HG03432 (cell line): ENCODE measurements around the gene CTDSP2.
A peak's percentile ranks its signal among the peaks of the same experiment; 100 is the strongest.
"Not testable (repeated sequence)": the region's sequence is repeated elsewhere in the genome, so short reads cannot be mapped to it uniquely, and the experiment has no call there.

Experiments
- ATAC-seq: cut with Tn5 transposase; IDR thresholded peaks from one replicate; pipeline ENCODE4 v1.9.1; 2021; ENCODE audit warnings: mild to moderate bottlenecking, moderate library complexity; ENCODE audit not compliant: unreplicated experiment

CTDSP2 gene

DNA sequence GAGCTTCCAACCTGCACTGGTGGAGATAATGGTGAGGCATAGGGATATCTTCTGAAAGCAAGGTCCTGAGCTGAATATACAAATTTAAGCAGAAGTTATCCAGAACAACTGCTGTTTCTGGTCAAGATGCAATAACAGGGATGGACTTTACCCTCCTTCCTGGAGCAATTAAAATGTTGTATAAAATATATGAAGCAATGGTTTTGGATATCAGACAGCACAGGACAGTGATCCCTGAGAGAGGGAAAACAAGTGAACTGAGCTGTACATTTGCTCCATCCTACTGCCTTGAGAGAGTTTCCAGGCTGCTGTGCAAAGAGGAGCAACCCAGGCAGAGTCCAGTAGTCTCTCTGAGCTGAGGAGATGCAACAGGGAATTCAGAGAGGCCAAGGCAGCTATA lies 36.0 kb upstream of the CTDSP2 start:
- no peak for ATAC-seq

DNA sequence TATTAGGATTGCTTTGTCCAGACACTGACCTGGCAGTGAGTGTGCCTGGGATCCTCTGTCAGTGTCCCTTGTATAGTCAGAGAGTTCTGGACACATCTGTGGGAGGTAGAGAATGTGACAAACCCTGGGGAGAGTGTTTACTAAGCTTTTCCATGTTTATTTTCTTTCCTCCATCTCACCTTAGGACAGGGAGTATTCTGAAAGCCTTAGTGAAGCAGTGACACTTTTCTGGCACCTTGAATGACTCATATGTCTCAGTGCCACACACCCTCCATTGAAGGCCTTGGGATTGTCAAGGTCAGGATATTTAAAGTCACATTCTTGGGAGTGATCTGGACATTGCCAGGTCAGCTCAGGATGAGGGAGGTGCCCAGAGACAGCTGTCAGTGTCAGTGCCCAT lies 34.9 kb upstream of the CTDSP2 start:
- no peak for ATAC-seq

DNA sequence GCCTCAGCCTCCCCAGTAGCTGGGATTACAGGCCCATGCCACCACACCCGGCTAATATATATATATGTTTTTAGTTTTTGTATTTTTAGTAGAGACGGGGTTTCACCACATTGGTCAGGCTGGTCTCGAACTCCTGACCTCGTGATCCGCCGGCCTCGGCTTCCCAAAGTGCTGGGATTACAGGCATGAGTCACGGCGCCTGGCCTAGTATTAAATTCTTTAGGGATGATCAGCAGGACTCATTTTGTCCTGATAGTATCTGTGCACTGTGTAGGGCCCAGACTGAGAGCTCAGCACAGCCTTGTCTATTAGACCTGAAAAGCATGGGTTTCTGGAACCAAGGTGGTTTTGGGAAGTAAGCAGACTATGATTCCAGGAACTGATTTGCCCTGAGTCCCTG lies 34.5 kb upstream of the CTDSP2 start:
- not testable (repeated sequence) for ATAC-seq

DNA sequence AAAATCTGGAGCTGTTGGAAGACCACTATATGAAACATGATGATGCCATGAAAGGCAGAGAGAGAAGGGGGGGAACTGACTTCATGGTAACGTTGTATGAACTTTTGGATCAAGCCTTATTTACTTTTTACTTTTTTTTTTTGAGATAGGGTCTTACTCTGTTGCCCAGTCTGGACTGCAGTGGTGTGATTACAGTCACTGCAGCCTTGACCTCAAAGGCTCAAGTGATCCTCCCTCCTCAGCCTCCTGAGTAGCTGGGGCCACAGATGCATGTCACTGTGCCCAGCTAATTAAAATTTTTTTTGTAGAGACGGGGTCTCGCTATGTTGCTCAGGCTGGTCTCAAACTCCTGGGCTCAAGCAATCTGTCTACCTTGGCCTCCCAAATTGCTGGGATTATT lies 31.3 kb upstream of the CTDSP2 start:
- no peak for ATAC-seq

DNA sequence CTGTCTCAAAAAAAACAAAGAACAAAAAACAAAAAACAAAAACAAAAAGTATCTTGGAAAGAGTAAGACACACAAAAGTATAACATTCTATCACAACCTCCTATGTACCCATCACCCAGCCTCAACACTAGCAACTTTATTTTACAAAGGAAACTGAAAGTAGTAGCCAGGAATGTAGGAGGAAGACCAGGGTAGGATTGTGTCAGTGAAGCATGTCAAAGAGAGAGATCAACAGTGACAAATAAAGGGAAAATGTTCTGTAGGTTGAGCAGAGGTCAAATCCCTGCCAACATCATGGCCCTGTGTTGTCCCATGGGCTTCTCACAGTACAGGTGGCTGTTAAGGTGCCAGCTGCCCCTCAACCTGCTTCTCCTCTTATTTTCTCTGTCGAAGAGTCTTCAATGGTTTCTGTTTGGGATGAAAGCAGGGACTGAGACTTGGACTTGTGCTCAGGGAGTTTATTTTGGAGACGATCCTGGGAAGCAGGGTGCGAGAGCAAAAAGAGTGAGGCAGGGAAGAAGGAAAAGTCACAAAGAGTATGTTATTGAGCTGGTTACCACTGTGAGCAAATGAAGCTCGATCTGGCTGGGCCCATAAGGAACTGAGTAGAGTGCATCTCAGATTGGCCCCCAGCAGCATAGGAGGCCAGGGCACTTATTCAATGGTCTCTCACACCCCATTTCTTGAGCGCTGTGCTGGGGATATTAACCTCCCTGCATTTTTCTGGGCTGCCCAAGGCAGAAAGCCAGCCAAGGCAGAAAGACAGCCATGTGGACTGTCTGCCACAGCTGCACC lies 29.4 kb upstream of the CTDSP2 start:
- ATAC-seq = no peak

DNA sequence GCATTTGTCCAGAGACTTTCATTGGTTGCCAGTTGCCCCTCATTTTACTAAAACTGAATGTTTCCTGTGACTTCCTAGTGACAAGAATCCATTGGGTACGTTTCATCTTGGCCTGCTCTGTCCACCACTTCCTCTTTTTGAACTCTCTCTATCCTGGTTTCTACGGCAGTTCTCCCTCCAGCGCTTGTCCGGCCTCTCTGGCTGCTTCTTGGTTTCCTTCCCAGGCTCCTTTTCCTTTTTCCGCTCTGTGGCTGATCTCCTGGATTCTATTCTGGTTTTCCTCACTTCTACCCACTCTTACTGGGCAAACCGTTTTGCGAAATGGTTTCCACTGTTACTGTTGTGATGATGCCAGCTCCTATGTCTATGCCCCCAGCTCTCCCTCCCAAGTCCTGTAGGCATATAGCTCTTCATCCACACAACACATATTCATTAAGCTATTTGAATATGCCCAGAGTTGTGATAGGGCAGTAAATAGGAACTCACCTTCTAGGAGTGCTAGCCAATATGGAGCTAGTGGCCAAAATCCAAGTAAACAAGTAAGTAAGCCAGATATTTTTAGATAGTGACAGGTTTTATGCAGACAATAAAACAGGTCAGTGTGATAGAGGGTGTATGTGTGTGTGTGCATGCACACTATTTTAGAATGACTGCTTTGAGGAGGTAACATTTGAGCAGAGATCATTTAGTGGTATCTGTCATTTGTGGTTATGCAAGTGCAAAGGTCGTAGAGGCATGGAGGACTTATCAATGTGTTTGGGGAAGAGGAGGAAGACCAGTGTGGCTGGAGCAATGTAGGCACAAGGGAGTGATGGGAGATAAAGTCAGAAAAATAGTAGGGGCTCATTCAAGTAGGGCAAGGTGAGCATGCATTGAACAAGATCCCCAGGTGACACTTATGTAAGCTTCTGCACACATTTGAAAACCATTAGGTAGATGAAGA lies 27.9 kb upstream of the CTDSP2 start:
- no peak for ATAC-seq

DNA sequence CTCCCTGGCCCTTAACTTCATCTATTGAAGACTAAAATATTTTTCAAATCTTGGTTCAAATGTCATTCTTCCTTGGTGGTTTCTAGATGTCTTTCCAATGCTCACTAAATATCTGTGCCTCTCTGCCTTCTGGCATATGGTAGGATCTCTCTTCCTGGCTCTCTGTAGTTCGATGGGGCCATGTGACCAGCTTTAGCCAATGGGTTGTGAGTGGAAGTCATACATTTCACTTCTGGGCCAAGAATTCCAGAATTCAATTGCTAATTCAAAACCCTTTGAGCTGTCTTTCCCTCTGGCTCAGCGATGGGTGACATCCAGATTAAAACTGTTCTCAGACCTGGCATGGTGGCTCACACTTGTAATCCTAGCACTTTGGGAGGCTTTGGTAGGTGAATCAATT lies 25.8 kb upstream of the CTDSP2 start:
- ATAC-seq = no peak

DNA sequence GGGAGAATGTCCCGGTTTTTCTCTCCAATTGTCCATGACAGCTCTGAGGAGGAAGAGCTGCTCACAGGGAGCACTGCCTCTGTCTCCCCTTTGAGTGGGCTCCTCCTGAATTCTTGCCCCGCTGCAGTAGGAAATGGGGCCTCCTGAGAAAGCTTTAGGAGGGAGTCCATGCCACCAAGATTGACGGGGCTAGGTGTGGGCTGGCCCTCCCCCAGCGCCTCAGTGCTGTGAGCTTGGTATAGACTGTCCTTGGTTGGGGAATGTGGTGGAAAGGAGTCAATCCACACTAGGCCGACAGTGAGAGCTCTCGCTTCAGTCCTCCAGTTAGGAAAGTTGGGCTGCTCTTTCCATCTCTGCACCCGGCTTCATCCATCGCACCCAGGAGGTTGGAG lies 23.4 kb upstream of the CTDSP2 start:
- ATAC-seq = no peak

DNA sequence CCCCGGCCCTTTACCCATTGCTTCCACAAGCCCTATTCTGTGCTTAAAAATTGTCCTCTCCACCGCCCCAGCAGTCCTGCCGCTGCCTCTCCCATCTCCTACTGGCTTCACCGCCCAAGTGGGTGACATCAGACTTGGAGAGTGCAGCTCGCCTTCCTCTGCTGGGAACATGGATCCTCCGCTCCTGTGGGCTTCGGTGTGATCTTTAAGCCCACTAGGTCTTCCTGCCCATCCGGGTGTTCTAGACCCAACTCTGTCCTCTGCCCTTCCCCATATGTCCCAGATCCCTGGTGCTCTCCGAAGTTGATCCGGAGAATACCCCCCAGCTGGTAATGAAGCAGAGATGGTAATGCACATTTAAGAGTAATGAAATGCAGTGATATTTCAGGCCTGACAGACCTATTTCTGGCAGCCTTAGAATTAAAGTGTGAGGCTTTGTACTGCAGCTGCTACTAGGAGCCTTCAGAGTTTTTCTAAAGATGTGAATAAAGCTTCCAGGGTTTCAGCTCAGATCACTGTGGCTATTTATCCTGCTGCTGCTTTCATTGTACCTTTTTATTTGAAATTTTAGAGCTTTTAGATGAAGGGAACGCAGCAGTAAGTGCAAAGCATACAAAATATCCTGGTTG lies 22.9 kb upstream of the CTDSP2 start:
- no peak for ATAC-seq

DNA sequence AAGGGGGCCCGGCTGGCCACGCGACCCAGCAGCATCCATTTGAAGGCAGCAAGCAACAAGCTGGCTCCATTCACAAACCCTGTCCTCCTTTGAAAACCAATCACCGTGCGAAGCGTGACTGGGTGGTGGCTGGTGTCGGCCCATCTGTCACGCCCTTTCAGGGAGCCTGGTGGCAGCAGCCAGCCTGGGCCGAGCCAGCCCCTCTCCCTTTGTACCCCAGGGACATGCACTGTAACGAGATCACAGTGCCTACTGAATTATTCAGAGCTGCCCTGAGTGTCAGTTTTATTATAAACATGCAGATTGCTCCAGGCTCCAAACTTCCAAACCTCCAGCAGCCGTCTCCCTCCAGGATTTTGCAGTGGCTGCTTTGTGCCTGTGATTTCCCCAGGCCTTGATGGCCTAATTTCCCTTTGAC lies 22.3 kb upstream of the CTDSP2 start:
- no peak for ATAC-seq

DNA sequence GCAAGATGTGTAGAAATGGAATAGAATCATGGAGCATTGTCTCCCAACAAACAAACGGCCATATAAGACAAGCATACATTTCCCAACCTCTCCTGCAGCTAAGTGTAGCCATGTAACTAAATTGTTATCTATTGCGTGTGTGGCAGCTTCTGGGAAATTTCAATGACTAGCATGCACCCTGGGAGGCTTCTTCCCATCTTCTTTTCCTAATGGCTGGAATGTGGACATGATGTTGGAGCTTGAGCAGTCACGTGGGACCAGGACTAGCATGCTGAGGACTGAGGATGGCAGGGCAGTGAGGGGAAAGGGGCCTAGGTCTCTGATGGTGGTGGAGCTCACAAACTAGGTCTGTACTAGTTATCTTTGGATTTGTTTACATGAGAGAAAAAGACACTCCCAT lies 21.7 kb upstream of the CTDSP2 start:
- no peak for ATAC-seq

DNA sequence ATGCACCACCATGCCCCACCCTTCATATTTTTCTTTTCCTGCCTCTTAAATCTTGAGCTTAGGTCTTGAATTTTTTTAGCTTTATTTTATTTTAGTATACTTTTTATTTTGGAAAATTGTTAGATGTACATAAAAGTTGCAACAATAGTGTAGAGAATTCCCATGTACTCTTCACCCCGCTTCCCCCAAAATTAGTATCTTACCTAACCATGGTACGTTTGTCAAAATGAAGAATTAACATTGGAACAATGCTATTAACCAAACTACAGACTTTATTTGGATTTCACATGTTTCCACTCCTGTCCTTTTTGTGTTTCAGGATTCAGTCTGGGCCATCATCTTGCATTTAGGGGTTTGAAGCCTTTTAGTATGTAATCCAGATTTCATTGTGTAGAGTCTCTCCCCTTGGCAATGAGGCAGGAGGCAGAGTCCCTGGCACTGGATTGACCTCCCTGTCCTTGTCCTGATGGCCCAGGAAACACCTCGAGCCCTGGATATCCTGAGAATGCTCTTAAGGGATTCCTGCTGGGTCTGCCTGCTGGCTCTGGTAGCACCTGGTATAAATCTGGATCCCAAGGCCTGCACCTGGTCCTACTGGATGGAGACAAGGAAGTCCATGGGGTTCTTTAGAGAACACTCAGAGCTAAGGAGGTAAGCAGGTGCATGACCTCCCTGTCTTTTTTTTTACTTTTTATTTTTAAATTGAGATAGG lies 19.9 kb upstream of the CTDSP2 start:
- no peak for ATAC-seq

DNA sequence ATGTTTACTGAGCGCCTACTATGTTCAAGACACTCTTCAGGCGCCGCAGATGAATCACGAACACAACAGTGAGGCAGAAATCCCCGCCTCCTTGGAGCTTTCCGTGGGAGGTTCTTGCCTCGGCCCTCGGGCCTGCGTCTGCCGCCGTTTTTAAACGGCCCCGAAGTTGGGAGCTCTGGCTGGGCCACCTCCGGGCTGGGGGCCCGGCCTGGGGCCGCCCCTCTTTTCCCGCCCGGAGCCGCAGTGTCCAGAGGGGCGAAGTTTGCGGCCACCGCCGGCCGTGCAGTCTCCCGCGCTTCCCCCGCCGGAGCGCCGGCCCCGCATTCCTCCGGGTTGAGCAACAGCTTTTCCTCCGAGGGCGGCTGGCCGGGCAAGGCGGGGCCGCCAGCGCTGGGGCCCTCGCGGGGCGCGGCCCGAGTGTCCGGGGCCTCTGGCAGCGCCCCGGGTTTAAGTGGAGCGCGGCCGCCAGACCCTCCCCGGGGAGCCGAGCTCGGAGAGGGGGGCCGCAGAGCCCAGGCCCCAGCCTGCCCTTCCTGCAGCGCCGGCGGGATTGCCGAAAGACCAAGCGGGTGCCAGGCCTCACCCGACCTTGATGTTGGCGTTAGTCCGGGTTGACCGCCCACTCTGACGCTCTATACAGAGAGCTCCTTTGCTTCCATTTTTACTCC lies 18.7 kb upstream of the CTDSP2 start:
- ATAC-seq = peak; percentile 79

DNA sequence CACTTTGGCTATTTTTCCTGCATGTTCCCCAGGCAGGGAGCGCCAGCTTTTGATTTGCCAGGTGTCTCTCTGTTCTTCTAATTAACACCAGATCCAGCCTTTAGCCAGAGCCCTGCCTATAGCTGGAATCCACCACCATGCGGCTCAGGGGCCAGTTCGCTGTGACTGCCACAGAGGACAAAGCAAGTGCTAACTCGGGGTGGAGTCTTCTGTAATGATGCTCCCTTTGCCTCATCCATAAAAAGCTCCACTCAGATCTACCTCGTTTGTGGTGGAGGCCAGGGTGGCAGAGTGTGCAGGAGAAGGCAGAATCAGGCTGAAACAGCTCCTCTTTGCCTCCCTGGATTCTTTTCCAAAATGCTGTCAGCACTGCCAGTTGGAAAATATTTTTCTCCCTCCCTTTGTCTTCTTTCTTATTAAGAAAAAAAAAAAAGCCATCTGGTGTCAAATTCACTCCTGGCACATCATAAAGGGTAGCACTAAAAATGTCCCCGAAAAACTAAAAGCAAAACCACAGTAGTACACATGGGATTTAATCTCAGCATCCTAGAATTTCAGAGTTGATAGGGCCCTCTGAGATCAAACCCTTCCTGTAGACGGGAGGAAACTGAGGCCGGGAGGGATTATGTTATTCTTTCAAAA lies 18.0 kb upstream of the CTDSP2 start:
- ATAC-seq = no peak

DNA sequence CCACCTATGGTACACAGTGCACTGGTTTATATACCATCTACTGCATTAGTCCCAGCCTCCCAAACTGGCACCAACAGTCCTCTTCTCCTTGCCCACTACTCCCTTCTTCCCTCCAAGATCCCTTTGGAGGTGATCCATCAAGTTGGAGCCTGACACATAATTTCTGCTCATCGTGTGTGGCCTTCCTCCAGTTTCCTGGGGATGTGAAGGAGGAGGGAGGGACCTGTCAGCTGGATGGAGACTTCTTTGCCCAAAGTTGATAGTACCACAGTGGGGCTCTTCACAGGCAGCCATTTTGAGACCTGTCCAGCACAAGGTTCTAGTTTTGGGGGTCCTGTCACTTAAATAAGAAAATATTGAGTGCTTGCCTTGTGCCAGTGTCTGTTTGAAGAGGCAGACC lies 17.1 kb upstream of the CTDSP2 start:
- no peak for ATAC-seq

DNA sequence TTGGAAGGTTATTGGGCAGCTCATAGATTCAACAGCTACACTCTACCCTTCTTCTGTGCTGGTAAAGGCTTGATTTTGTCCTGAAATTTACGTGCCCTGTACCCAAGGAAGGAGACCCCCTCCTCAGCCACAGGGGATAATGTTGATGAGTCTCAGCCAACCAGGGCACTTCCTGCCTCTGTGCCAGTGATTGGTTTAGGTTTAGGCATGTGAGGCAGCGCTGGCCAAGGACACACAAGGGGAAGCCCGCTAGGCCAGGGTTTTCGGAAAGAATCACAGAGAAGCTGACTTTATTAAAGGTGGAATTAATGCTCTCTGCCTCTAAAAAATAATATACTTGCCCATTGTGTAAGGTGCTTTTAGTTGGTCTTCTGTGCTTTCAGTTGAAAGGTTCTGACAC lies 15.4 kb upstream of the CTDSP2 start:
- ATAC-seq = no peak

DNA sequence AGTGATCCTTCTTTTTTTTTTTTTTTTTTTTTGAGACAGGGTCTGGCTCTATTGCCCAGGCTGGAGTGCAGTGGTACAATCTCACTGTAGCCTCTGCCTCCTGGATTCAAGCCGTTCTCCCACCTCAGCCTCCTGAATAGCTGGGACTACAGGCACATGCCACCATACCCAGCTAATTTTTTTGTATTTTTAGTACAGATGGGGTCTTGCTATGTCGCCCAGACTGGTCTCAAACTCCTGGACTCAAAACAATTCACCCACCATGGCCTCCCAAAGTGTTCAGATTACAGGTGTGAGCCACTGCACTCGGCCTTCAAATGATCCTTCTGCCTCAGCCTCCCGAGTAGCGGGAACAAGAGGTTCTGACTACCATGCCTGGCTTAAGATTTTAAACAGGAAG lies 14.4 kb upstream of the CTDSP2 start:
- ATAC-seq = not testable (repeated sequence)

DNA sequence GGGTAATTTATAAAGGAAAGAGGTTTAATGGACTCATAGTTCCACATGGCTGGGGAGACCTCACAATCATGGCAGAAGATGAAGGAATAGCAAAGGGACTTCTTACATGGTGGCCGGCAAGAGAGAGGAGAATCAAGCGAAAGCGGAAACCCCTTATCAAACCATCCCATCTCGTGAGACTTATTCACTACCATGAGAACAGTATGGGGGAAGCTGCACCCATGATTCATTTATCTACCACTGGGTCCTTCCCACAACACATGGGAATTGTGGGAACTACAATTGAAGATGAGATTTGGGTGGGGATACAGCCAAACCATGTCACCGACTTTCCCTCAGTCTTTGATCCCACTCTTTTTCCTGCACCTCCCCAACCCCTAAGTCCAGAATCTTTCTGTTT lies 12.6 kb upstream of the CTDSP2 start:
- no peak for ATAC-seq

DNA sequence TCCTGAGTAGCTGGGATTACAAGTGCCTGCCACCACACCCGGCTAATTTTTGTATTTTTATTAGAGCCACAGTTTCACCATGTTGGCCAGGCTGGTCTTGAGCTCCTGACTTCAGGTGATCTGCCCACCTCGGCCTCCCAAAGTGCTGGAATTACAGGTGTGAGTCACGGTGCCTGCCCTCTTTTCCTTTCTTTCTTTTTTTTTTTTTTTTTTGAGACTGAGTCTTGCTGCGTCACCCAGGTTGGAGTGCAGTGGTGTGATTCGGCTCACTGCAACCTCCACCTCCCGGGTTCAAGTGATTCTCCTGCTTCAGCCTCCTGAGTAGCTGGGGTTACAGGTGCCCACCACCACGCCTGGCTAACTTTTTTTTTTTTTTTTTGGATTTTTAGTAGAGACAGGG lies 11.6 kb upstream of the CTDSP2 start:
- not testable (repeated sequence) for ATAC-seq

DNA sequence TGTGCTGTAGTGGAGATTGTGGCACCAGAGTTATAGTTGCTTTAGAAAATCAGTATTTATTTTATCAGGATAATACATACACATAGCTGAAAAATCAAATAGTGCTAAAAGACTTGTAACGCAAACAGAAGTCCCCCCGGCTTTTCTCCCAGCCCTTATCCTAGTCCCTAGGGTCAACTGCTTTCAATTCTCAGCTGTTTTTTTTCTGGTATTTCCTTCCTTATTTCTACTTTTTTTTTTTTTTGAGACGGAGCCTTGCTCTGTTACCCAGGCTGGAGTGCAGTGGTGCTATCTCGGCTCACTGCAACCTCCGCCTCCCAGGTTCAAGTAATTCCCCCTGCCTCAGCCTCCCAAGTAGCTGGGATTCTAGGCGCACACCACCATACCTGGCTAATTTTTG lies 8.4 kb upstream of the CTDSP2 start:
- no peak for ATAC-seq
